Measurements from ENCODE around the gene LMNB1.
"Not testable (repeated sequence)": the region's sequence is repeated elsewhere in the genome, so short reads cannot be mapped to it uniquely, and the experiment has no call there.

The LMNB1 gene

GRCh38 chr5:126848253-126848652 is 71.3 kb downstream of the LMNB1 start:
- in situ Hi-C loops (cut with HindIII; ENCODE audit: low pct_ligation_motif_present, low pct_unique_long_range_greater_than_20kb, low sequenced_read_pairs), result no loop called here
- DNase-seq, result no peak

GRCh38 chr5:126849101-126849678 is 72.3 kb downstream of the LMNB1 start:
- DNase-seq, result no peak
- in situ Hi-C loops (cut with HindIII; ENCODE audit: low pct_ligation_motif_present, low pct_unique_long_range_greater_than_20kb, low sequenced_read_pairs), result no loop called here

- no peak for DNase-seq
- in situ Hi-C loops (cut with HindIII; ENCODE audit: low pct_ligation_motif_present, low pct_unique_long_range_greater_than_20kb, low sequenced_read_pairs), result no loop called here
These were observed 74.6 kb downstream of the LMNB1 start for GRCh38 chr5:126851501-126852011.

- in situ Hi-C loops (cut with HindIII; ENCODE audit: low pct_ligation_motif_present, low pct_unique_long_range_greater_than_20kb, low sequenced_read_pairs), result no loop called here
- DNase-seq, result no peak
These were observed 75.2 kb downstream of the LMNB1 start for GRCh38 chr5:126852091-126852571.

- in situ Hi-C loops (cut with HindIII; ENCODE audit: low pct_ligation_motif_present, low pct_unique_long_range_greater_than_20kb, low sequenced_read_pairs), result no loop called here
- DNase-seq, result no peak
These were observed 75.9 kb downstream of the LMNB1 start for GRCh38 chr5:126852841-126853271.

GRCh38 chr5:126853541-126854307 is 76.8 kb downstream of the LMNB1 start:
- DNase-seq; in situ Hi-C loops (cut with HindIII; ENCODE audit: low pct_ligation_motif_present, low pct_unique_long_range_greater_than_20kb, low sequenced_read_pairs): not testable (repeated sequence)

GRCh38 chr5:126854526-126855110 is 77.7 kb downstream of the LMNB1 start:
- no peak for DNase-seq
- in situ Hi-C loops (cut with HindIII; ENCODE audit: low pct_ligation_motif_present, low pct_unique_long_range_greater_than_20kb, low sequenced_read_pairs), result no loop called here

- DNase-seq, result no peak
- in situ Hi-C loops (cut with HindIII; ENCODE audit: low pct_ligation_motif_present, low pct_unique_long_range_greater_than_20kb, low sequenced_read_pairs), result no loop called here
These were observed 78.3 kb downstream of the LMNB1 start for GRCh38 chr5:126855266-126855665.

GRCh38 chr5:126857472-126858410 is 80.8 kb downstream of the LMNB1 start:
- in situ Hi-C loops (cut with HindIII; ENCODE audit: low pct_ligation_motif_present, low pct_unique_long_range_greater_than_20kb, low sequenced_read_pairs), result no loop called here
- DNase-seq, result no peak

GRCh38 chr5:126858441-126858840 is 81.5 kb downstream of the LMNB1 start:
- DNase-seq, result no peak
- in situ Hi-C loops (cut with HindIII; ENCODE audit: low pct_ligation_motif_present, low pct_unique_long_range_greater_than_20kb, low sequenced_read_pairs), result no loop called here

- in situ Hi-C loops (cut with HindIII; ENCODE audit: low pct_ligation_motif_present, low pct_unique_long_range_greater_than_20kb, low sequenced_read_pairs), result no loop called here
- DNase-seq, result no peak
These were observed 86.5 kb downstream of the LMNB1 start for GRCh38 chr5:126863402-126863801.

- in situ Hi-C loops (cut with HindIII; ENCODE audit: low pct_ligation_motif_present, low pct_unique_long_range_greater_than_20kb, low sequenced_read_pairs), result no loop called here
These were observed 87.2 kb downstream of the LMNB1 start for GRCh38 chr5:126864042-126864688.

GRCh38 chr5:126865299-126865698 is 88.4 kb downstream of the LMNB1 start:
- in situ Hi-C loops (cut with HindIII; ENCODE audit: low pct_ligation_motif_present, low pct_unique_long_range_greater_than_20kb, low sequenced_read_pairs), result no loop called here
- DNase-seq, result no peak

More at GRCh38 chr5:126864042-126864688, 87.2 kb downstream of the LMNB1 start:
- DNase-seq, result no peak

GRCh38 chr5:126866851-126867636 is 90.1 kb downstream of the LMNB1 start:
- DNase-seq, result no peak
- in situ Hi-C loops (cut with HindIII; ENCODE audit: low pct_ligation_motif_present, low pct_unique_long_range_greater_than_20kb, low sequenced_read_pairs), result no loop called here

- in situ Hi-C loops (cut with HindIII; ENCODE audit: low pct_ligation_motif_present, low pct_unique_long_range_greater_than_20kb, low sequenced_read_pairs), result no loop called here
- no peak for DNase-seq
These were observed 91.5 kb downstream of the LMNB1 start for GRCh38 chr5:126868338-126869004.

- no peak for DNase-seq
- in situ Hi-C loops (cut with HindIII; ENCODE audit: low pct_ligation_motif_present, low pct_unique_long_range_greater_than_20kb, low sequenced_read_pairs), result no loop called here
These were observed 92.1 kb downstream of the LMNB1 start for GRCh38 chr5:126869005-126869451.

GRCh38 chr5:126871441-126871840 is 94.5 kb downstream of the LMNB1 start:
- in situ Hi-C loops (cut with HindIII; ENCODE audit: low pct_ligation_motif_present, low pct_unique_long_range_greater_than_20kb, low sequenced_read_pairs), result no loop called here

More at GRCh38 chr5:126871441-126871840, 94.5 kb downstream of the LMNB1 start:
- no peak for DNase-seq
